Rectal smooth muscle tissue (tissue), 1 donor: ENCODE data around the gene ASIC1.

Experiments used
- H3K27ac ChIP-seq: one replicate; pipeline ENCODE4 v1.7.0; 2013; ENCODE audit warnings: low read depth, low read length, inconsistent platforms
- H3K27me3 ChIP-seq: one replicate; pipeline ENCODE4 v1.7.0; 2013; ENCODE audit warnings: low read length; ENCODE audit not compliant: control insufficient read depth, insufficient read depth
- H3K36me3 ChIP-seq: one replicate; pipeline ENCODE4 v1.7.0; 2013; ENCODE audit warnings: low read length; ENCODE audit not compliant: control insufficient read depth, insufficient read depth
- H3K4me1 ChIP-seq: one replicate; pipeline ENCODE4 v1.7.0; 2013; ENCODE audit warnings: low read length; ENCODE audit not compliant: control insufficient read depth, insufficient read depth
- H3K4me3 ChIP-seq: one replicate; pipeline ENCODE4 v1.7.0; 2013; ENCODE audit warnings: low read length
- H3K9ac ChIP-seq: one replicate; pipeline ENCODE4 v1.7.0; 2013; ENCODE audit warnings: low read length

The ASIC1 gene

DNA sequence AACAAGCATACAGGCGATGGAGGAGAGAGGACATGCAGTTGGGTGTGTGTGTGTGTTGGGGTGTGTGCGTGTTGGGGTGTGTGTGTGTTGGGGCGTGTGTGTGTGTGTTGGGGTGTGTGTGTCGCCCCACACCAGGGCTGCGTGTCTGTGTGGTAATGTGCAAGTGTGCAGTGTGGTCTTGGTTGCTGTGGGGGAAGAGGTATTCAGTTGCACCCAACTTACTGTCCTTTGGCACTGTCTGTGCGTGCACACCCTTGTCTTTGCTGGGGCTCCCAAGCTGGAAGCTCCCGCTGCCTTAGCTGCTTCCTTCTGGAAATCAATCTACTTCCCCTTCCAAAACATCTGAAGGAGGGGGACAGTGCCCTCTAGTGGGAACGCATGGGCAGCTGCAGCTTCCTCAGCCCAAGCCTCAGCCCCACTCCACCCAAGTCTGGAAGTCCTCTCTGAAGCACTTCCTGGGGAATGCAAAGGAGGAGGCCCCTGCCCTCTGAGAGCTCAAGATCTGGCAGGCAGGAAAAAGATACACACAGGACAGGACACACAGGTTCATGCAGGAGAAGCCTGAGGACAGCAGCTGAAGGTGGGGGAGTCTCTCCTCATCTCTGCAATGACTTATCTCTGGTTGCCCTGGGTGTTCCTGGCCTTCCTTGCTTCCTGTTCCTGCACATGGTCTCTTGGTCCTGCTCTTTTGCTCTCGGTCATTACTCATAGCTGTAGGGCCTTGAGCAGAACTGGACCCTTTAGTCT is 13.1 kb downstream of the ASIC1 start:
- Histone ChIP-seq H3K4me3 (no peak overlapping the region), H3K36me3 (no peaks in the 10 kb centered on the region), H3K27ac (no peak overlapping the region), H3K4me1 (peaks cover 9% of the 10 kb centered on the region), H3K27me3 (no peaks in the 10 kb centered on the region), H3K9ac (no peak overlapping the region)

DNA sequence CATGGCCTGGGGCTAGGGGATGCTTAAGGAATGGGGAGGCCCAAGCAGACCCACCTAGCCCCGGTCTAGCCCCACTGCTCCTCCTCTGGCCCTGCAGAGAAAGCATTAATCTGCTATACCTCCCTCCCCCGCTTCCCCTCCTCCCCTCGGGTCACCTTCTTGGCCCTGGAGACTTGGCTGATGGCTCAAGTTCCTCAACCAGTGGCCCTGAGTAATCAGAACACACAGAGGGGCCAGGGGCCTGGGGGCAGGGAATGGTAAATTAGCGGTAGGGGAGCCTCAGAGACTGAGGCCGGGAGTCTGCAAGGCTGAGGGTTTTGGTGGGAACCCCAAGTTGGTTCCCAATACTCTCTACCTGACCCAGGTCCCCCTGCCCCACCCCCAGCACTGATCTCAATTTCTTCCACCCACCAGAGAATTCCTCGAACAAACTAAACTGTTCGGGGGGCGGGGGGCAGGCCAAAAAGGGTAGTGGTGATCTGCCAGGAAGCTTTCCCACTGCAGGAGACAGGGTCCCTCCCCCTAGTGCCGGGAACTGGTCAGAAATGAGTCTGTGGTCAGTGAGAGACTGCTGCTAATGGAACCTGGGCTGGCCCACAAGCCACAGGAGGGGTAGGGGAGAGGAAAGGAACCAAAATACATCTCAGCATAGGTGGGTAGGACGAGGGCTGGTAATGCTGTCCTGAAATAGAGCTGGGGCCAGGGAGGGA is 15.0 kb downstream of the ASIC1 start:
- Histone ChIP-seq H3K27ac (no peak overlapping the region), H3K9ac (no peak overlapping the region), H3K4me3 (no peak overlapping the region), H3K36me3 (no peaks in the 10 kb centered on the region), H3K27me3 (no peaks in the 10 kb centered on the region), H3K4me1 (no peaks in the 10 kb centered on the region)

DNA sequence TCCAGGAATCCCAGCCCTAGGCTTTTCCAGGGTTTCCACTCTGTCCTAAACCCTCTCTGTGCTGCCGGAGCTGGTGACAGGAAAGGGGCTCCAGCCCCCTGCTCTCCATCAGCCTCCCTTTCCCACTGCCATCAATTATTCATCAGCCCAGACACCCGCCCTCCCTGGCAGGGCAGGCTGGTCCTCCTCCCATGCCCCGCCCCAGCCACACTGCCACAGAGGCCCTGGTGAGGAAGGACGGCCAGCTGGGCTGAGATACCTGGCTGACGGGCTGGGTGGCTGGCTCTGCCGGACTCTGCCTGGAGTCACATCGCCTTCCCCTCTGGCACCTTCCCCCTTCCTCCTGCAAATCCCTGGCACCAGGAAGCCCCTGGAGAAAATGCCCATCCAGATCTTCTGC is 15.8 kb downstream of the ASIC1 start:
- H3K27me3 ChIP-seq = no peaks in the 10 kb centered on the region
- H3K27ac ChIP-seq = no peak overlapping the region
- H3K4me1 ChIP-seq = no peaks in the 10 kb centered on the region
- no peak overlapping the region for H3K9ac ChIP-seq
- no peaks in the 10 kb centered on the region for H3K36me3 ChIP-seq
- H3K4me3 ChIP-seq = no peak overlapping the region

DNA sequence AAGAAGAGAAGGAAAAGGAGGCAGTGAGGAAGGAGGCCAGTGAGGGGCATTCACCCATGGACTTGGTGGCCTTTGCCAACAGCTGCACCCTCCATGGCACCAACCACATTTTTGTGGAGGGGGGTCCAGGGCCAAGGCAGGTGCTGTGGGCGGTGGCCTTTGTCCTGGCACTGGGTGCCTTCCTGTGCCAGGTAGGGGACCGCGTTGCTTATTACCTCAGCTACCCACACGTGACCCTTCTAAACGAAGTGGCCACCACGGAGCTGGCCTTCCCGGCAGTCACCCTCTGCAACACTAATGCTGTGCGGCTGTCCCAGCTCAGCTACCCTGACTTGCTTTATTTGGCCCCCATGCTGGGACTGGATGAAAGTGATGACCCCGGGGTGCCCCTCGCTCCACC is 16.3 kb downstream of the ASIC1 start:
- Histone ChIP-seq H3K27me3 (no peaks in the 10 kb centered on the region), H3K4me1 (no peaks in the 10 kb centered on the region), H3K9ac (no peak overlapping the region), H3K4me3 (no peak overlapping the region), H3K36me3 (no peaks in the 10 kb centered on the region), H3K27ac (no peak overlapping the region)

DNA sequence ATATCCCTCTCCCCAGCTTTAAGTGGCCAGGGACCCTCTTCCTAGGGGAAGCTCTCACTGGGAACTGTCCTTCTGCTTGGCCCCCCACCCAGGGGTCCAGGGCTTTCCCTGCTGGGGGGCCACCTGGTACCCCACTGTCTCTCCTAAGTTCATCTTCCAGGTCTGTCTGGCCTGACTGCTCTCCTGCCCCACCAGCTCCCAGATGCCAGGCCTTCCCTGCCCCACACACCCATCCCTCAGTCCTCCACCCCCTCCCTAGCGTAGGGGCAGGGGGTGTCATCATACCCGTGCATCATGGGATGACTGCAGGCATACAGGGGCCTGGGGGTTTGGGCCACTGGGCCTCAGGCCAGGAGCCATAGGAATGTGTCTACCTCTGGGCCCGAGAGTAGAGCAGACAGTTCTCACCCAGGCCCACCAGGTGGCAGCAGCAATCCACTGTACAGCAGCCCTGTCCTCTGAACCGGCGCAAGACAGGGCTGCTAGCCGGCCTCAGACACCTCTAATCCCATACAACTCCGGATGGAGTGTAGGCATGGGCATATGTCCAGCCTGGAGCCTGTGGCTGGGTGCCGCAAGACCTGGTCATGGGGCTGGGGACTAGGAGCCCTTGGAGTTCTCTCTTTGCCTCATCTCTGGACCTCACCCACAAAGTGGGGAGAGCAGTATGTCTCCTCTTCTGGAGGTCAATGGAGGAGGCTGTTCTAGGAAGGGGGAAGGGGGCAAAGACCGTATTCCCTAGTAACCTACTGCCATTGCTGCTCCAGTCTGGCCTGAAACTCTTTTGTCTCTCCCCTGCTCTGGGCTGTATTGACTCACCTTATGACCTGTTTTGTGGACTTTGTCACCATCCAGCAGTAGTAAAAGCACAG is 17.8 kb downstream of the ASIC1 start:
- H3K27ac ChIP-seq = no peak overlapping the region
- no peaks in the 10 kb centered on the region for H3K36me3 ChIP-seq
- H3K4me1 ChIP-seq = no peaks in the 10 kb centered on the region
- no peak overlapping the region for H3K4me3 ChIP-seq
- H3K27me3 ChIP-seq = no peaks in the 10 kb centered on the region
- no peak overlapping the region for H3K9ac ChIP-seq

DNA sequence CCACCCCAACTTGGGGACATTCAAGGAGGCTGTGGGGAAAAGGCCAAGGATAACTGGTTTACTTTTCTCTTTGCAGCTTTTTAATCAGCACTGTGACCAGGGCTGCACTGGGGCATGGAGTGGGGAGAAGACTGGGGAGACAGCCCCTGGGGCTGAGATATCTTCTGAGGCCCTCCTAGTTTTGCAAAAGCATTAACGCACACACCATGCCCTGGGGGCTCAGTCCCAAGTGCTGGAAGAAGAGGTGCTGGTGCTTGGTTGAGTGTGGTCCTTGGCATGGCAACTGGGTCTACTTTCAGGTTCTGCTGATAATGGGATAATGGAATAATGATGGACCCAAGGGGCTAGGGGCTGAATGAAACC is 18.4 kb downstream of the ASIC1 start:
- Histone ChIP-seq H3K27ac (no peak overlapping the region), H3K4me1 (no peaks in the 10 kb centered on the region), H3K4me3 (no peak overlapping the region), H3K9ac (no peak overlapping the region), H3K27me3 (no peaks in the 10 kb centered on the region), H3K36me3 (no peaks in the 10 kb centered on the region)

DNA sequence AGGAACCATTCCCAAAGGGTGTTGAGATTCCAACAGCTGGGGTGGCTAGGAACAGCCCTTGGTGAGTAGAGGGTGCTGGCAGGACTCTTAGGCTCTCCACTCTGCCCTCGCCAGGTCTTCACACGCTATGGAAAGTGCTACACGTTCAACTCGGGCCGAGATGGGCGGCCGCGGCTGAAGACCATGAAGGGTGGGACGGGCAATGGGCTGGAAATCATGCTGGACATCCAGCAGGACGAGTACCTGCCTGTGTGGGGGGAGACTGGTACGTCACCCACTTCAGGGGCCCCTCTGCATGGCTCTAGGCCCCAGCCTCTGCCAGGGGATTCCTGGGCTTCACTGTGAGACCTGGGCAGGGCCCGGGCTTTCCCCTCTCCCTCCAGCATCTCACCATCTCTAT is 19.7 kb downstream of the ASIC1 start:
- H3K36me3 ChIP-seq = no peaks in the 10 kb centered on the region
- no peak overlapping the region for H3K27ac ChIP-seq
- H3K4me1 ChIP-seq = no peaks in the 10 kb centered on the region
- H3K9ac ChIP-seq = no peak overlapping the region
- no peak overlapping the region for H3K4me3 ChIP-seq
- H3K27me3 ChIP-seq = no peaks in the 10 kb centered on the region

DNA sequence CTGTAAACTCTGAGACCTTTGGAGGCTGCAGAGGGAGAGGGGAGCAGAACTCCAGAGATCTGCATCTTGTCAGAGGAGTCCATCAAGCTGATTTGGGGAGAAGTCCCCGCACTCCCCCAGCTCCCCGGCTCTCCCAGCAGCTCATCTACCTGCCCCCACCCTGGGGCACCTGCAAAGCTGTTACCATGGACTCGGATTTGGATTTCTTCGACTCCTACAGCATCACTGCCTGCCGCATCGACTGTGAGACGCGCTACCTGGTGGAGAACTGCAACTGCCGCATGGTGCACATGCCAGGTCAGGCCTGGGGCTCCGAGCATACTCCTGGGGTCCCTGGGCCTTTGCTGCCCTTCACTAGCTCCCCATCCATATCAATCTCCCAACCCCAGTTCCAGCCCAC is 20.9 kb downstream of the ASIC1 start:
- no peak overlapping the region for H3K27ac ChIP-seq
- H3K27me3 ChIP-seq = no peaks in the 10 kb centered on the region
- H3K4me1 ChIP-seq = no peaks in the 10 kb centered on the region
- H3K9ac ChIP-seq = no peak overlapping the region
- no peaks in the 10 kb centered on the region for H3K36me3 ChIP-seq
- no peak overlapping the region for H3K4me3 ChIP-seq

DNA sequence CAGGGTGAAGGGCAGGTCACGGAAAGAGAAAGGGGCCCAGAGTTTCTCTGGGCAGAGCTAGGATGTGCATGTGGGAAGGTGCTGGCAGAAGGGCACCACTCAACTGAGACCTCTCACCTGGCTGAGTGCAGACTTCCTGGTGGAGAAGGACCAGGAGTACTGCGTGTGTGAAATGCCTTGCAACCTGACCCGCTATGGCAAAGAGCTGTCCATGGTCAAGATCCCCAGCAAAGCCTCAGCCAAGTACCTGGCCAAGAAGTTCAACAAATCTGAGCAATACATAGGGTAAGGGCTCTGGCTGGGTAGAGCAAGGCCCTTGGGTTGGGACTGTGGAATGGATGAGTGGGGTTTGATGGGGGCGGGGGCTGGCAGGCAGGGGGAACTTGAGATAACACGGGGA is 22.4 kb downstream of the ASIC1 start:
- Histone ChIP-seq H3K27me3 (no peaks in the 10 kb centered on the region), H3K4me1 (no peaks in the 10 kb centered on the region), H3K9ac (no peak overlapping the region), H3K36me3 (no peaks in the 10 kb centered on the region), H3K27ac (no peak overlapping the region), H3K4me3 (no peak overlapping the region)

DNA sequence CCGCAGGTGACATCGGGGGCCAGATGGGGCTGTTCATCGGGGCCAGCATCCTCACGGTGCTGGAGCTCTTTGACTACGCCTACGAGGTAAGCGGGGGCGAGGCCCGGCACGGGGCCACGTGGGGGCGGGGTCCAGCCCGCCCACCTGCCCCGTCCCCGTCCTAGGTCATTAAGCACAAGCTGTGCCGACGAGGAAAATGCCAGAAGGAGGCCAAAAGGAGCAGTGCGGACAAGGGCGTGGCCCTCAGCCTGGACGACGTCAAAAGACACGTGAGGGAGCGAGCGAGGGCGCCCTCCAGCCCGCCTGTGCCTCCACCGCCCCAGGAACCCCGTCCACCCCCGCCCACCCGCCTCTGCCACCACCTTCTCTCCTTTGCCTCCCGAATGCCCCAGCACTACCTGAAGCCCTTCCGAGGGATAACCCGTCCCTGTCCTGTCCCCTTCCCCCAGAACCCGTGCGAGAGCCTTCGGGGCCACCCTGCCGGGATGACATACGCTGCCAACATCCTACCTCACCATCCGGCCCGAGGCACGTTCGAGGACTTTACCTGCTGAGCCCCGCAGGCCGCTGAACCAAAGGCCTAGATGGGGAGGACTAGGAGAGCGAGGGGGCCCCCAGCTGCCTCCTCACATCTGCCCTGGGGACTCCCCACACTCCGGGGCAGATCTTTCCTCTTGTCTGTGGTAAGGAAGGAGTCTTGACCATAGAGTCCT is 23.9 kb downstream of the ASIC1 start:
- no peak overlapping the region for H3K27ac ChIP-seq
- H3K36me3 ChIP-seq = no peaks in the 10 kb centered on the region
- H3K4me1 ChIP-seq = no peaks in the 10 kb centered on the region
- no peak overlapping the region for H3K4me3 ChIP-seq
- H3K27me3 ChIP-seq = no peaks in the 10 kb centered on the region
- no peak overlapping the region for H3K9ac ChIP-seq

DNA sequence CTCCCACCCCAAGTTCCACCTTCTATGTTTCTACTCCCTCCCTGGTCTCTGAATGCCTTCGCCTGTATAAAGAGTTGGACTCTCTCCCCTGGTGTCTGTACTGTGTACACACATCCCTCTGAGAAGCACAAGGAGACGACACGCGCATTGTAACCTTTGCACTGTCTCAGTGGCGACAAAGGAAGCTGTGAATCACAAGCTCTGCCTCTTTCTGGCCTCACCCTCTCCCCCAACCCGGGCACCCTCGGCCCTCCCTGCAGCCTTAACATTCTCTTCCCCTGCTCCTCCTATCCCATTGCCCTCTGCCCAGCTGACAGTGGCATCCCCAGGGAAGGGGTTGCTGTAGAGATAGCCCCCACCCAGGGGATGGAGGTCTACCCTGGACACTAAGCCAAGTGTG is 25.2 kb downstream of the ASIC1 start:
- Histone ChIP-seq H3K9ac (no peak overlapping the region), H3K27ac (no peak overlapping the region), H3K27me3 (no peaks in the 10 kb centered on the region), H3K36me3 (peaks cover 6% of the 10 kb centered on the region), H3K4me1 (no peaks in the 10 kb centered on the region), H3K4me3 (no peak overlapping the region)

DNA sequence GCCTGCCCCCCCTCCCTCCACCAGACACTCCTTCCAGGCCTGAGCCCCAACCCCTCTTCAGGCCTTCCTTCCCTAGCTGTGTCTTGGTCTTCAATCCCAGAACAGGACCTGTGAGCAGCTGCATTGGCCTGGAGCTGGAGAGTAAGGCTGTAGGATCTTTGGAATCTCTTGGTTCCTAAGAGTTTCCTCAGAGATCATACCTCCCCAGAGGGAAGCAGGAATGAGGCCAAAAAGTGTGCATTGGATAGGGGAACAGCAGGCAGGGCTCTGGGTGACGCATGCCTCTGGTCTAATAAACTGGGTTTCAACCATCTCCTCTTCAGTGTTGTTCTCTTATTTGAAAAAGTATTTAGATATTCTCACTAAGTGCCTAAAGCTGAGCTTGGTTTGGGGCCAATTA is 25.9 kb downstream of the ASIC1 start:
- Histone ChIP-seq H3K36me3 (peaks cover 6% of the 10 kb centered on the region), H3K27ac (no peak overlapping the region), H3K4me1 (no peaks in the 10 kb centered on the region), H3K4me3 (no peak overlapping the region), H3K9ac (no peak overlapping the region), H3K27me3 (no peaks in the 10 kb centered on the region)
